NCI-H748 treated with DMSO at 0.1 percent for 48 hours (cell line): ENCODE measurements around the gene RASGRP1.

Experiments used
- DNase-seq: peaks from one replicate; lab custom pipeline; 2025; lab: John Stamatoyannopoulos, UW

Gene RASGRP1

DNA sequence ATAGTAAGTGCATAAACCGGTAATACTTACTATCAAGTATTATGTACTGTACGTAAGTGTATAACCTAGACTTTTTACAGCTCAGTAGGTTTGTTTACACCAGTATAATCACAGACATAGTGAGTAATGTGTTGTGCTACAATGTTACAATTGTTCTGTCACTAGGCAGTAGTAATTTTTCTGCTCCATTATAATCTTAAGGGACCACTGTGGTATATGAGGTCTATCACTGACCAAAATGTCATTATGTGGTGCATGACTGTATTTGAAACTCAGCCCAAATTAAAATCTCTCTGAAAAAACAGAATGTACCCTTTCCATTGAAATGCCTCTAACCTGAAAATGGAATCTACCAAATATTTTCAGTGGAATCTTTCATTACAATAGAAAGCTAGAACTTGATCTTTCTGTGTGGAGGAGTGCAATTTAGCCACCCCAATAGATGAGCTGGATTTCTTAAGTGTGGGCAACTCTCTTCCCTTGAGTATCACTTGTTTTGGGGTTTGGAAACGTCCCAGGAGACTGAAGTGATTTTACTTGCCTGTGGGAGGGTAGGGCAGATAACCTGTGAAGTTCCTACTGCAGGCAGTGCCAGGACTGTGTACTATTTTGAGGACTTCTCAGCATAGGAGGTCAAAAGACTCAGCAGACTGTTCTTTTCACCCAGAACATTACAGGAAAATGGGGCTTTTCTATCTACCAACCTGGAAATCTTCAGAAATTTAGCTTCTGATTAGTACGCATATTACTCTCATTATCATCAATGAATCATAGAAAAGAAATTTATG is 59.7 kb downstream of the RASGRP1 start:
- DNase-seq = no peak

DNA sequence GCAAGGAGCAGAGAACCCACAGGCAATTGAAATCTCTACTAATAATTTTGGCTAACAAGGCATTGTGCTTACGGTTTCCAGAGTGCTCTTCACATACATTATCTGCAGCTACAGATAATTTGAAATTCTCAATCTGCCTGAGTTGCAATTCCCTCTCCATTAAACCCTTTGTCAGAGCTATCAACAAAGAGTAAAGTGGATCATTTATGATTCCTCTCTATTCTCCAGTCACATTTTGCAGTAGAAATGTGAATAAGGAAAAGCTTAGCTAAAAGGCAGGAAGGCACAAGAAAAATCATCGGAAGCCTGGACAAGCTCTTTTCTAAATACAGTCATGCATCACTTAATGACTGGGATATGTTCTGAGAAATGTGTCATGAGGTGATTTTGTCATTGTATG is 61.1 kb downstream of the RASGRP1 start:
- DNase-seq = no peak

DNA sequence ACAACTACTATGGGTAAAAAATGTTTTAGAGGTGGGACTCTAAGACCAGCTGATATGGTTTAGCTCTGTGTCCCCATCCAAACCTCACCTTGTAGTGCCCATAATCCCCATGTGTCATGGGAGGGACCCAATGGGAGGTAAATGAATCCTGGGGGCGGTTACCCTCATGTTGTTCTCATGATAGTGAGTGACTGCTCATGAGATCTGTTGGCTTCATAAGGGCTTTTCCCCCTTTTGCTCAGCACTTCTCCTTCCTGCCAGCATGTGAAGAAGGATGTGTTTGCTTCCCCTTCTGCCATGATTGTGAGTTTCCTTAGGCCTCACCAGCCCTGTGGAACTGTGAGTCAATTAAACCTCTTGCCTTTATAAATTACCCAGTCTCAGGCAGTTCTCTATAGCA is 65.0 kb downstream of the RASGRP1 start:
- DNase-seq = no peak

DNA sequence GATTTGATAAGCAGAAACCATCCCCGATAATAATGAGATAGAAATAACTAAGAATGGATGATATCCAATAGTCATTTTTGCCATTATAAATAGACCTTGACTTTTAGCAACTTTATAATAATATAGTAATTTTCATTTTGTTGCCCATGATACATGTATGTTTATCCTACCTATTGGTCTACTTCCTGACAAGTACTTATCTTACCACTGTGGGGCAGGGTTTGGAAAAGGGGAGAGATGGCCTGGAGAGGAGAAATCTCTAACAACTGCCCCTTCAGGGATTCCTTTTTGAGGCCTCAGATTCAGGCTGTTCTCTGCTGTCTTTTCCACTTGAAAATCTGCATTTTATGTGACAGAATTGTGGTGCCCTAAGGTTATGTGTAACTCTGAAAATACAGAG is 68.5 kb downstream of the RASGRP1 start:
- DNase-seq = no peak

DNA sequence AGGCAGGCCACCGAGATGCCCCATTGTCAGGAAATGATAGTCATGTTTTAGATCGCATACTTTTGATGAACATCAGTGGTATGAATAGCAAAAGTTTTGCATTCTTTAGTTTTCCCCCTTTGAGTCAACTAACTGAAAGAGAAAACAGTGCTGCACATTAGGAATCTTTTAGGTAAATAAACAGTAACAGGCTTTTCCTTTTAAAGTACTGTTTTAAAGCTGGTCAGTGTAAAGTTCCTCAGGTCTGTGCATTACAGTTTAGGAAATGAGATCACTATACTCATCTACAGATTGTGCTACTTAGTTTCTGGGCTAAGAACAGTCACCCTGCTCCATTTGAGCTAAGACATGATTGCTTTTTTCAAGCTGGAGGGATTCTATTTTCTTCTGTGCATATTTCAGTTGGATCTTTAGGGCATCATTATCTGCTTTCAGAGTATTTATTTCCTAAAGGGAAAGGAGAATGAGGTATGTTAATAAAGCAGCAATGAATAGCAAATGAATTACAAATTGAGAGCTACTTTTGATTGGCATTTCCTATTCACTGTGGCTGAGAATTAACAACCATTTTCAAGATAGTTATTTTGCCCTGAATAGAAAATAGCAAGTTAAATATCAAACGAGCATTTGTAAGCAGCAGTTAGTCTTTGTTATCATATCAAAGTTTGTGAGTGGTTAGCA is 74.2 kb downstream of the RASGRP1 start:
- no peak for DNase-seq

DNA sequence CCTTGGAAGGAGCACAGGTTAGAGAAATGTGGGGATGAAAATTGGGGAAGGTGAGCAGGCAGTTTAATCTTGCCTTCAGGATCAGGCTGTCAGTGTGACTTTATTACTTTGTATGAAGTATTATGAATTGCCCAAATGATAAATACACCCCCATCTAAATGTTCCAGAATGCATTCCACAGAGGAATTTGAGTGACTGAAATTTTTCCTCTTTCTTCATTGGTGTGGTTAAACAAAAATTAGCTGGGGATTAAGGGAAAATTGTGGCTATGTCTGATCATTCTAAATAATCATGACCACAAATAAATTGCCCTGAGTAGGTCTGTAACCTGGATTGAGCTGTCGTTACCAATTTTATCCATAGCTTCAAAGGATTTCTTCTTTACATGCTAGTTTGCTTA is 77.2 kb downstream of the RASGRP1 start:
- no peak for DNase-seq

DNA sequence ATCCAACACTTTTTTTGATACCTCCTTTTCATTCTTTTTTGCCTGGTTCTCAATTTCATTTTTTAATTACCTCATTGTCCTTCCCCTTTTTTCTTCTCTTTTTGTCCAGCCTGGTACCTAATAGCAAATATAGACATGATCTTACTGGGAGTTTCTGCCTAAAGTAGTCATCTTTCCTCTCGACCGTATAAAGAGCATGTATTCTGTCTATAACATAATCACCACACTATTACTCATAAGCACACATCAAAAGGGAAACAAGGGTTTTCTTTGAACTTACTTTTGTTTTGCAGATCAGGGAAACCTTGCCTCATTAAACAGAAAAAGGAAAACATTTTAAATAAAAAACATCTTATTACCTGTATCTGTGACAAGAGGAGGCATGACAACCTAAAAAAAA is 77.7 kb downstream of the RASGRP1 start:
- no peak for DNase-seq

DNA sequence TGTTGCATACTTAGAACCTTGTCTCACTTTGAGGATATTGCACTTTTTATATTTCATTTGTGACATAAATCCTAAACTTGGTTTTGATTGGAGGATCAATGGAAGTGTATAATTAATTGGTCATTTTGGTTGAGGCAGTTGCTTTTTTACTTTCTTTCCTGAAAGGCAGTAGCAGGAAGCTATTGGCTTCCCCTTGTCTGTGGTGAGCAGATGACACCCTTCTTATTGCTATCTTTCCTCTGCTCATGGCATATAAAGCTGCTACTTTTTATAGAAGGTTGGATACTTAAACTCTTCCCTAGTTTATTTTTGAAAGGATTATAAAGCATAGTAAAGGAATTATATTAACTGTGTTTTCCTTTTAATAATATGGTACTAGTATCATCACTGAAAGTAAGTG is 82.0 kb downstream of the RASGRP1 start:
- no peak for DNase-seq

DNA sequence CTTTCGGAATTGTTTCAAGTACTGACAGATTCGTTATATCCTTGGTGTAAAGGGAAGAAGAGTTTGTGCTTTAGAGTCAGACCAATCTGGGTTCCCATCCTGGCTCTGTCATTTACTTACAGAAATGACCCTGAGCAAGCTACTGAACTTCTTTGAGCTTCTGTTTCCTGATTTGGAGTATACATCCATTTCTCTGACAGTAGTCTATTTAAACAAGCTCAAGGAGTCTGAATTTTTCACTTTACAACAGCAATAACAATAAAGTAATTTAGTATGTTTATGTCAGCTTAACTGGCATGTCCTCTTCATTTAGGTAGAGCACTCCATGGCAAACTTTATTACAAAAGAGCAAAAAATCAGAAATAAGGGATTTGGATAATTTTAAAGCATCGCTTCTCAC is 82.9 kb downstream of the RASGRP1 start:
- no peak for DNase-seq

DNA sequence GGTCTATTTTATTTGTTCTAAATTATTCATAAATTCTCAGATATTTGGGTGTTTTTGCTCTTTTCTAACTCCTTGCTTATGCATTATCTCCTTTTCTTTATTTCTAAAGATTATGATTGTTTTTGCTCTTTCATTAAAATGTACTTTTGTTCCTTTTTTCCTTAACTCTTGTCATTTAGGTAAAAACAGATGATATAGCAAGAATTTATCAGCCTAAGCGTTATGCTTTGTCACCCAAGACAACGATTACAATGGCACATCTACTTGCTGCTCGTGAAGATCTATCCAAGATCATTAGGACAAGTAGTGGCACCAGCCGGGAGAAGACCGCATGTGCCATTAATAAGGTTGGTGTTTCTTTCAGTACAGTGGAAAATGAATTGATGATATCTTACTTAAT is 83.5 kb downstream of the RASGRP1 start:
- DNase-seq = no peak

DNA sequence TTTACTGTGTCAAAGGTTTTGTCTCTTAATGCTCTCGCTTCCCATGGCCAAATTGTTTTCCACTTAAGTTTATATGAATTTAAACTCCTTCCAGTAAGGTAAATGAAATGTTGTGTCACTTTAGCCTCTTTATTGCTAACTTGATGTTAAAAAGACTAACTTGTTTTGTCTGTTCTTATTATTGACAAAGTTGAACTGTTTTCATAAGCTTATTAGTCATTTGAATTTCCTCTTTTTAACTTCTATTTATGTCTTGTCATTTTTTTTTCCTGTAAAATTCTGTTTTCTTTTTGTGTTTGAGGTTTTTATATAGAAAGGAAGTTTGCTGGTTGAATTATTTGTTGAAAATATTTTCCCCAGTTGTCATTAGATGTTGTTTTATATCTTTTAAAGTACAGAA is 84.9 kb downstream of the RASGRP1 start:
- no peak for DNase-seq

DNA sequence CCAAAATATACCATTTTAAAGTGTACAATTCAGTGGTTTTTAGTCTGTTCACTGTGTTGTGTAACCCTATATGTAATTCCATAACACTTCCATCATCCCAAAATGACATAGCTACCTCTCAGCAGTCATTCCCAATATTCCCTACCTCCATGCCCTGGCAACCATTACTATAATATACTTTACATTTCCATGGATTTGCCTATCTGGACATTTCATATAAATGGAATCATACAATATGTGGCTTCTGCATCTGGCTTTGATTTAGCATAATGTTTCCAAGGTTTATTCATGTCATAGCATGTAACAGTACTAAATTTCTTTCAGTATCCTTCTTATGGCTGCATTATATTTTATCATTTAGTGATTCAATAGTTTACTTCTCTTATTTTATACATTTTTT is 85.3 kb downstream of the RASGRP1 start:
- DNase-seq = no peak

DNA sequence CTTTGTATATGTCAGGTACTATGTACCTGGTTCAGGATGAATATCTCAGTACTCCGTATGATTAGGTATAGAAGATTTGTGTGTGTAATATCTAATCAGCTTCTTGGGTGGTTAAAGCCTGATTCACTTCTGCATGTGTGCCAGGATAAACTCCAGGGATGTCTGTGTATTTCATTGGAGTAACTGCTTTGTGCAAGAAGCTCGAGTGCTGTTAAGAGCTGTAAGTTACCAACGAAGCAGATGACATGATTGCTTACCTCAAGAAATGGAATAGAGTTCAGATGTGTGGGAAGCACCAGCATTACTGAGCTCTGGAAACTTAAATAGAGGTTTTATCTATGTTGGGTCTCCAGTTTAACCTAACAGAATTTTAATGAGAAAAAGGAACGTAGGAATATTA is 87.0 kb downstream of the RASGRP1 start:
- DNase-seq = no peak

DNA sequence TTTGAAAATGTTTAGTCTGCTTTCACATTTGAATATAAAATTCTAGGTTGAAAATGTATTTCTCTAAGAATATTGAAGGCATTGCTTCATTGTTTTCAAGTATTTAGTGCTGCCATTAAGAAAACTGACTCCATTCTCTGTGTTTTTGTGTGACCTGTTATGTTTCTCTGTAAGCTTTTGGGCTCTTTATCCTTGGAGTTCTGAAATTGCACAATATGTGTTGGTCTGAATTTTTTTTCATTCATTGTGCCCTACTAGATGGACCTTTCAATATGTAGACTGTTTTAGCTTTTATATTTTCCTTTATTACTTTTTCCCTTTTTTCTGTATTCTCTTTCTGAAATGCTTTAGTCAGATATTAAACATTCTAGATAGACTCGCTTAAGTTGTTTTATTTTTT is 88.5 kb downstream of the RASGRP1 start:
- DNase-seq = no peak

DNA sequence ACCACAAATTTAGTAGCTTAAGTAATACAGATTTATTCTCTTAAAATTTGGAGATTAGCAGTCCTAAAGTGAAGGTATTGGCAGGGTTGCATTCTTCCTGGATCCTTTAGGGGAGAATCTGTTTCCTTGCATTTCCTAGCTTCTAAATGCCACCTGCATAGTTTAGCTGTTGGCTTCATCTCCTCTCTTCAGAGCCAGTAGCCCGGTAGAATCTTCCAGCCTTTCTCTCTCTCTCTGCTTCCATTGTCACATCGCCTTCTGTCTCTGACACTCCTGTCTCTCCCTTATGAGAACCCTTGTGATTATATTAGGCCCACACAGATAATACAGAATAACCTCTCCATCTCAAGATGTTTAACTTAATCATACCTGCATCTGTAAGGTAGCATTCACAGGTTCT is 89.3 kb downstream of the RASGRP1 start:
- DNase-seq = no peak

DNA sequence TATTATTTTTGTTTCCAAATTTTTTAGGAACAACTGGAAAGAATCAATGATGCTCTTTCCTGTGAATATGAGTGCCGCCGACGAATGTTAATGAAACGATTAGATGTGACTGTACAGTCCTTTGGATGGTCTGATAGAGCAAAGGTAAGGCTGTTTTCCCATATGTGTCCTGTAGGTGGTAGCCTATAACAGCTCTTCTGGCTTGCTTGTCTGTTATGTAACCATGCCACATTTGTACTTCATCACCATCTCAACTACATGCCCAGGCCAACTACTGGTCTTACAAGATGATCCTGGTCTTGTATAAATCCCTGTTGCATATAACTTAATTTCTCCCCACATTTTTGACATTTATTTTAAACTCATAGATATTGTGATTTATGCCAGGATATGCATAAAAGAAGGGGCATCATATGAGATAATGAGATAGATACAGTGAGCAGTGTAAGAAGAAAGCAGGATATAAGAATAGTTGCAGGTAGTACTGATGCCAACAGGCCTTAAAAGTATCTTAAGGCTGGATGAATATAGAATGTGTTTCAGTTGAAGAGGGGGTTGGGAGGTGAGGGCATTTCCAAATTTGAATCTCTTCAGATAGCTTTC is 90.4 kb downstream of the RASGRP1 start:
- DNase-seq = peak; percentile 7

DNA sequence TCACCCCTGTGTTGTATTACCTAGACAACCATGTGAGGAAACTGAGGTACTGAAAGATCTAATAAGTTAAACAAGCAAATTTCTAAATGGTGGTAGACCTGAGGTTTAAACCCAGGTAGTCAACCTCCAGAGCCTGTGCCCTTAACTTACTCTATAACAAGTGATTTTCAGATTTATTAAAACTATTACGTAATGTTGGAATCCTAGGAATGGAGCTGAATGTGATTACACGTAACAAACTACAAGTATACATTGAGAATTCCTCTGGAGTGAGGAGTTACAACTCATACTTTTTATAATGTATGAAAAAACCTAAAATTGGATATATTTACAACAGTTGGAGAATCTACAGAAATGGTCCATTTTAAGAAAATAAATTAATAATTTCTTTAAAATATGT is 92.6 kb downstream of the RASGRP1 start:
- DNase-seq = no peak

DNA sequence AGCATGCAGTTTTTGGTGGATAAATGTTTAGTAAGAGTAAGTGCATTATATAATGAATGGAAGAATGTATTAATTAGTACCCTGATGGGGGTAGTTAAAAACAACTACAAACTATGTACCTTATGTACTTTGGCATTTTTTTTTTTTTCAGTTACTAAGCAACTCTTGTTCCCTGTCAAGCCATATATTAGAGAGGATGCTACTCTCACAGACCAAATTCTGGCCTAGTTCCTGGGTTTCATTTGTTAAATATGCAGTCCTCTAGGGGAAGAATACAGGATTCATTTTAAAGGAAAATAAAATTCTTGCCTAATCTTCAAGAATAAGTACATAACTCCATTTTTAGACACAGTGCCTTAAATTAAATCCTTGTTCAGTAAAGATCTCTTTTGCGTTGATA is 93.8 kb downstream of the RASGRP1 start:
- DNase-seq = no peak

DNA sequence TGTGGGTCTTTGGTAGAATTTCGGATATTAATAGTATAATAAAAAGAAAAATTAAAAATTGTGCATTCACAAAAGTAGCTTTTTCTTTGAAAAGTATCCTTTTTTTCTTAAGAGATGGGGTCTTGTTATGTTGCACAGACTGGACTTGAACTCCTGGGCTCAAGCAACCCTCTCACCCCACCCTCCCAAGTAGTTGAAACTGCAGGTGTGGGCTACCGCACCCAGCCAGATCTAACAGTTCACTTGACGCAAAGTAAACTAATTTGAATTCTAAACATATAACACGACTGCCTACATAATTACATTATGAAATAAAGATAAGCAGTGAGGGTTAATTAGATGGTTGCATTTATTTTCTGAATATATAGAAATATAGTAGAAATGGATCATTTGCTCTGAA is 99.9 kb downstream of the RASGRP1 start:
- no peak for DNase-seq

DNA sequence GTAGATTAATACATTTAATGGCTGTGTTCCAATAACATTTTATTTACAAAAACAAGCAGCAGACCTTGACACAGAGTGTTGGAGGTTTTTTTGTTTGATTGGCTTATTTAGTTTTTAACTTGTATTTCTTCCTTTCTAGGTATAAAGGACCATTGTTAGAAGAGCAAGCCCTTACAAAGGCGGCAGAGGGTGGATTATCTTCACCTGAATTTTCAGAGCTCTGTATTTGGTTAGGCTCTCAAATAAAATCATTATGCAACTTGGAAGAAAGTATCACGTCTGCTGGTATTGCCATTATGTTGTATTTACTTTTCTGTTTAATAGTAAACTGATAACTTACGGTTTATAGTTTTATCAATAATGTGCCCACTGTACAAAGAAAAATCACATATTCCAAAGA is 100.7 kb downstream of the RASGRP1 start:
- DNase-seq = no peak

DNA sequence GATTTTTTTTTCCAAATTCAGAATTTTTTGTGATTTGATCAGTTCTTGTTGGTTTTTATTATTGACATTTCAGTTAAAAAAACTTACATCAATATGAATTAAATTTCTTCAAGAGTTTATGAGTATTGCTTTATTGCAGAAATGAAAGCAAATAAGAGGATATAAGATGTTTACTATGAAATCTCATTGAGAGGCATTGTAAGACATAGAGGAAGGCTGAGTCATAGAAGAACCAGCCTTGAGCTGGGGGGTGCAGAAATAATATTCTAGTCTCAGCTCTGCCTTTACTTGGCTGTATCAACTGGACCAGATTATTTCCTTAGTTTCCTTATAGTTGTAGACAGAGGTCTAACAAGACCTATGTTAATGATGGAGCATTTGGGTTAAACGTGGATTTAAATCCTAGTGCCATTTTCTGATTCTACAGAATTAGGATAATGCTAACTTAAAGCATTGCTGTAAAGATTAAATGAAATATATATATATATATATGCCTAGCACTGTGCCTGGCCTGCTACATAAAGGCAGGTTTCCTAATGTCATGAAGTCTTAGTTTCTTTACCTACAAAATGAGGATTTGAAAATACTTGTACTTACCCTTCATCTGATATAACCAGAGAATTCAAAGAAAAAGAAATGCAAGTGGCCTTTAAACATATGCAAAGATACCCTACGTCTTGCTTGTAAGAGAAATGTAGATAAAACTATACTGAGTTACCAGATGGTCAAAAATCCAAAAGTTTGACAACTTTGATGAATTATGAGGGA is 103.4 kb downstream of the RASGRP1 start:
- no peak for DNase-seq

DNA sequence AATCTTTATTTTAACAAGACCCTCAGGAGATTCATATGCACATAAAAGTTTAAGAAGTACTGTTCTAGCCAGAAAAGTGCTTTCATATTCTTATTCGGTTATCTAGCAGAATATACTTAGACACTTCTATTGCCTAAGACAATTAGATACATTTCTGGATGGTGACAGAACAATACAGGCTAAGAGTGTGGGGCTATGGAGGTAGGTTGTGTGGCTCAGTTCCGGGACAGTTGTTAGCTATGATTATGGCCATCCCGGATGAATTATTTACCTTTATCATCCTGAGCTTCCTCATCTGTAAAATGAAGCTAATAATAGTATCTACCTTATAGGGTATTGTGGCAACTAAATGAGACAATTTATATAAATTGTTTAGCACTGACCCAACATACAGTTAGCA is 104.1 kb downstream of the RASGRP1 start:
- no peak for DNase-seq

DNA sequence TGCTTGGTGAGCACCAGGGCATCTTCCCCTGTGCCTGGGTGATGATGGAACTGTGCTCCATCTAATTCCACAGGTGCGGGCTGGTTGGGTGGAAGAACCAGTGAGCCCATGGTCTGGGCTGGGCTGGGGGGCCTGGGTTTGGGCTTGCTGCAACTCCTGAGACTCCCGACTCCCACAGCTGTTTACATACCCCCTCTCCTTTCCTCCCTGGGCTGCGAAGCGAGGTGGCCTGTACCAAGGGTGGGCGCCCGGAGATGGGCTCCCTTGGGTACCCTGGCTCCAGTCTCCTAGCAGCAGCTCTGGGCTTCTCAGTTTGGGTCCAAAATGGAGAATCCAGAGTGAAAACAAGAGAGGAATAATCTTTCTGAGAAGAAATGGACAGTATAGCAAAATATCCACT is 105.1 kb downstream of the RASGRP1 start:
- no peak for DNase-seq
